CD14-positive monocyte (primary cell): ENCODE measurements around the gene IGBP1. TPM values are rescaled to one million over a fixed set of nuclear protein-coding genes. Genes with fewer than 3 reads are reported as not detected.

Experiments used
- DNase-seq, 3 donors: peaks; one replicate each; pipeline ENCODE4 v3.0.0-alpha.2; 2011 to 2022
- H2AFZ ChIP-seq: 2 replicates; pipeline ENCODE4 v1.6.0; 2012; ENCODE audit warnings: mild to moderate bottlenecking, low read depth, low read length, inconsistent platforms; ENCODE audit not compliant: insufficient read depth, poor library complexity, severe bottlenecking
- H3K27ac ChIP-seq, 2 donors: 1 replicate in 1 of 2; 2 replicates in 1 of 2; pipeline ENCODE4 v1.5.1; 2012 to 2013; ENCODE audit warnings: low read length in 2 of 2, control low read depth in 1 of 2, inconsistent platforms in 1 of 2, low read depth in 1 of 2, mild to moderate bottlenecking in 1 of 2
- H3K27me3 ChIP-seq, 2 donors: one replicate each; pipeline versions ENCODE4 v1.6.0 to v1.6.1; 2011 to 2013; ENCODE audit warnings: low read length in 2 of 2; ENCODE audit not compliant: control insufficient read depth in 2 of 2, insufficient read depth in 2 of 2
- H3K36me3 ChIP-seq, 2 donors: replicated peaks in 1 of 2; 1 replicate in 1 of 2; 2 replicates in 1 of 2; pipeline versions ENCODE4 v1.5.1 to v1.6.1; 2012 to 2013; ENCODE audit warnings: low read length in 2 of 2, control low read depth in 1 of 2, inconsistent platforms in 1 of 2, mild to moderate bottlenecking in 1 of 2; ENCODE audit not compliant: insufficient read depth in 2 of 2, control insufficient read depth in 1 of 2
- H3K4me1 ChIP-seq, 2 donors: 1 replicate in 1 of 2; 2 replicates in 1 of 2; pipeline versions ENCODE4 v1.5.1 to v1.6.1; 2012 to 2013; ENCODE audit warnings: low read length in 2 of 2, control low read depth in 1 of 2, inconsistent platforms in 1 of 2, mild to moderate bottlenecking in 1 of 2, moderate library complexity in 1 of 2; ENCODE audit not compliant: insufficient read depth in 2 of 2, control insufficient read depth in 1 of 2
- H3K4me2 ChIP-seq: replicated peaks from 2 replicates; pipeline ENCODE3; 2012; ENCODE audit warnings: low read length, moderate library complexity, mild to moderate bottlenecking; ENCODE audit not compliant: poor library complexity, severe bottlenecking; ENCODE audit errors: extremely low read depth
- H3K4me3 ChIP-seq, 3 experiments: fragments of 200-600 bp in 1 of 3; sonication (generic) in 1 of 3; replicated peaks in 1 of 3; 1 replicate in 2 of 3; 2 replicates in 1 of 3; pipeline ENCODE4 v1.5.1; 2011 to 2013; ENCODE audit warnings: low read length in 3 of 3, mild to moderate bottlenecking in 3 of 3, control low read depth in 2 of 3, low read depth in 2 of 3, inconsistent platforms in 1 of 3, moderate library complexity in 1 of 3
- H3K79me2 ChIP-seq: 2 replicates; pipeline ENCODE4 v1.6.0; 2012; ENCODE audit warnings: mild to moderate bottlenecking, control low read depth, inconsistent platforms, low read length, moderate library complexity; ENCODE audit not compliant: insufficient read depth
- H3K9ac ChIP-seq: 2 replicates; pipeline ENCODE4 v1.6.0; 2017; ENCODE audit warnings: low read length, mild to moderate bottlenecking; ENCODE audit not compliant: insufficient read depth, poor library complexity, severe bottlenecking
- H3K9me3 ChIP-seq, 2 donors: replicated peaks in 1 of 2; 1 replicate in 1 of 2; 2 replicates in 1 of 2; pipeline versions ENCODE4 v1.5.1 to v1.6.1; 2012 to 2013; ENCODE audit warnings: low read length in 2 of 2, control low read depth in 1 of 2; ENCODE audit not compliant: control insufficient read depth in 1 of 2, insufficient read depth in 1 of 2
- H4K20me1 ChIP-seq: 2 replicates; pipeline ENCODE4 v1.6.0; 2012; ENCODE audit warnings: mild to moderate bottlenecking, low read length, control low read depth, moderate library complexity; ENCODE audit not compliant: insufficient read depth
- H3K27ac Mint-ChIP-seq, 7 donors: one replicate each; pipeline ENCODE4 v1.8.0; 2020; ENCODE audit warnings: mild to moderate bottlenecking in 7 of 7, mixed read lengths in 7 of 7, moderate library complexity in 6 of 7, inconsistent platforms in 2 of 7
- H3K27me3 Mint-ChIP-seq, 3 donors: one replicate each; pipeline ENCODE4 v1.8.0; 2021 to 2022; ENCODE audit warnings: low read depth in 3 of 3, mild to moderate bottlenecking in 3 of 3, mixed read lengths in 3 of 3, moderate library complexity in 3 of 3, inconsistent platforms in 1 of 3
- H3K36me3 Mint-ChIP-seq, 2 donors: one replicate each; pipeline ENCODE4 v1.8.0; 2020; ENCODE audit warnings: mixed read lengths in 2 of 2, inconsistent platforms in 1 of 2, mild to moderate bottlenecking in 1 of 2
- H3K4me1 Mint-ChIP-seq: one replicate; pipeline ENCODE4 v1.8.0; 2020; ENCODE audit warnings: mild to moderate bottlenecking, mixed read lengths
- H3K4me3 Mint-ChIP-seq, 2 donors: one replicate each; pipeline ENCODE4 v1.8.0; 2020; ENCODE audit warnings: mild to moderate bottlenecking in 2 of 2, mixed read lengths in 2 of 2, moderate library complexity in 1 of 2
- H3K9me3 Mint-ChIP-seq, 7 donors: one replicate each; pipeline ENCODE4 v1.8.0; 2020 to 2022; ENCODE audit warnings: mixed read lengths in 7 of 7, mild to moderate bottlenecking in 6 of 7, moderate library complexity in 6 of 7, inconsistent platforms in 2 of 7
- WGBS: methylation state at CpG from one replicate; pipeline ENCODE4 v1.1.5; 2013; ENCODE audit warnings: missing lambda C conversion rate; ENCODE audit not compliant: insufficient coverage; 5-methylcytosine and 5-hydroxymethylcytosine counted together
- intact Hi-C, 2 donors: fragments of 100-400 bp; cut with micrococcal nuclease; formaldehyde crosslinking; loops; one replicate each; pipeline versions ENCODE4 v1.15.0 to v1.15.1; 2023
- polyA plus RNA-seq, 3 donors: library from polyadenylated mRNA; depleted of rRNA in 1 of 3; unstranded in 2 of 3; stranded (reverse) in 1 of 3; fragments of 300-500 nt in 2 of 3; fragments of >200 nt in 1 of 3; fragmentation: Illumina TruSeq in 2 of 3; gene quantifications; 1 replicate in 2 of 3; 2 replicates in 1 of 3; pipeline ENCODE4 v1.2.3, GENCODE V29; 2012 to 2021
- TF ChIP-seq, protein P1 (sequence below): fragments of 200-600 bp; IDR thresholded peaks from one replicate; pipeline ENCODE4 v1.8.0; 2022; ENCODE audit warnings: antibody characterized with exemption, mild to moderate bottlenecking

The IGBP1 gene
- polyA plus RNA-seq, 3 donors = 55.7 to 60.4 (median 56.8) TPM

DNA sequence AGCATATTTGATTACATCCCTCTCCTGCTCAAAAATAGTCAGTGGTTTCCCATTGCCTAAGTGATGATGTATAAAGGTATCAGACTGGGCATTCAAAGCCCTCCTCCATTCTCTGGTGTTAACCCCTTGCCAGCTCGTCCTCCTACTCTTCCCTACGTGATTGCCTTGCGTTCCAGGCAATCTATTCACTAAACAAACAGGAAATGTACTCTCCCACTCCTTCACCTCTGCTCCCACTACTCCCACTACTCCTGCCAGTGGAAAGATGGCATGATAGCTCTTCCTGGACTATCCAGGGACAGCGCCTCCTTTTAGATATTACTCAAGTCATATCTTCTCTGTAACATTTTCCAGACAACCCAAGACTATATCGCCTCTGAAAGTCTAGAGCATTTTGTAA lies 49.8 kb downstream of the IGBP1 start:
- intact Hi-C loops = no loop called here
- Histone ChIP-seq H3K27ac (no peak overlapping the region), H3K4me2 (no peak overlapping the region), H3K27me3 (no peaks in the 10 kb centered on the region), H3K79me2 (no peaks in the 10 kb centered on the region), H3K4me1 (no peaks in the 10 kb centered on the region), H3K9me3 (no peaks in the 10 kb centered on the region), H4K20me1 (no peaks in the 10 kb centered on the region), H2AFZ (no peak overlapping the region), H3K4me3 (no peak overlapping the region), H3K36me3 (no peaks in the 10 kb centered on the region), H3K9ac (no peak overlapping the region)
- peaks cover 0 to 6% (median 0%) of the 10 kb centered on the region in 7 donors for H3K9me3 Mint-ChIP-seq
- no peak overlapping the region for H3K27ac Mint-ChIP-seq
- no peaks in the 10 kb centered on the region for H3K4me1 Mint-ChIP-seq
- TF ChIP-seq, protein P1, sequence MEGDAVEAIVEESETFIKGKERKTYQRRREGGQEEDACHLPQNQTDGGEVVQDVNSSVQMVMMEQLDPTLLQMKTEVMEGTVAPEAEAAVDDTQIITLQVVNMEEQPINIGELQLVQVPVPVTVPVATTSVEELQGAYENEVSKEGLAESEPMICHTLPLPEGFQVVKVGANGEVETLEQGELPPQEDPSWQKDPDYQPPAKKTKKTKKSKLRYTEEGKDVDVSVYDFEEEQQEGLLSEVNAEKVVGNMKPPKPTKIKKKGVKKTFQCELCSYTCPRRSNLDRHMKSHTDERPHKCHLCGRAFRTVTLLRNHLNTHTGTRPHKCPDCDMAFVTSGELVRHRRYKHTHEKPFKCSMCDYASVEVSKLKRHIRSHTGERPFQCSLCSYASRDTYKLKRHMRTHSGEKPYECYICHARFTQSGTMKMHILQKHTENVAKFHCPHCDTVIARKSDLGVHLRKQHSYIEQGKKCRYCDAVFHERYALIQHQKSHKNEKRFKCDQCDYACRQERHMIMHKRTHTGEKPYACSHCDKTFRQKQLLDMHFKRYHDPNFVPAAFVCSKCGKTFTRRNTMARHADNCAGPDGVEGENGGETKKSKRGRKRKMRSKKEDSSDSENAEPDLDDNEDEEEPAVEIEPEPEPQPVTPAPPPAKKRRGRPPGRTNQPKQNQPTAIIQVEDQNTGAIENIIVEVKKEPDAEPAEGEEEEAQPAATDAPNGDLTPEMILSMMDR = no peak
- peaks cover 0 to 8% (median 5%) of the 10 kb centered on the region in 3 donors for H3K27me3 Mint-ChIP-seq
- no peak overlapping the region for H3K4me3 Mint-ChIP-seq
- no peak for DNase-seq
- WGBS = no CpG with 5 or more reads among the region's 5 CpGs
- no peaks in the 10 kb centered on the region for H3K36me3 Mint-ChIP-seq

DNA sequence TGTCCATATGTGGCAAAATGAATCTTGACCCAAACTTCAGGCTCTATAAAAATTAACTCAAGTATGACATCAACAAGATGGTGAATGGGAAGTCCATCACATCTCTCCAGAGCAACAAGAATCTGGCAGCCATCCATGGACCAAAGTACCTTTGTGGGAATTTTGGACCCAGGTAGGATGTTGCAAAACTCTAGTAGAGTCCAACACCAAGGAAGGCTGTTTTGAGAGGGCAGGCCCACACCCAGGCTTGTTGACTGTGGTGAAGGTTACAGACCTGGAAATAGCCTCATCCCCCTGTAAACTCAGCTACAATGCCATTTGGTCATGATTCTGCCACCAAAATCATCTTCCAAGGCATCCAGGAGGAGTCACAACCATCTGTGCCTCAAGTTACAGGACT lies 57.0 kb downstream of the IGBP1 start:
- Mint-ChIP-seq H3K4me1 (no peaks in the 10 kb centered on the region), H3K36me3 (no peaks in the 10 kb centered on the region), H3K27ac (no peak overlapping the region), H3K27me3 (peaks cover 0 to 2% (median 0%) of the 10 kb centered on the region in 3 donors), H3K4me3 (no peak overlapping the region), H3K9me3 (peaks cover 3 to 13% (median 6%) of the 10 kb centered on the region in 7 donors)
- TF ChIP-seq, protein P1 = no peak
- no peaks in the 10 kb centered on the region for H3K4me1 ChIP-seq
- no peak overlapping the region for H3K9ac ChIP-seq
- H3K4me2 ChIP-seq = no peak overlapping the region
- H3K27me3 ChIP-seq = no peaks in the 10 kb centered on the region
- no peak overlapping the region for H3K27ac ChIP-seq
- no peak overlapping the region for H2AFZ ChIP-seq
- H4K20me1 ChIP-seq = no peaks in the 10 kb centered on the region
- no peak overlapping the region for H3K4me3 ChIP-seq
- intact Hi-C loops = no loop called here
- no peak for DNase-seq
- peaks cover 0 to 6% of the 10 kb centered on the region in 2 donors for H3K9me3 ChIP-seq
- H3K79me2 ChIP-seq = no peaks in the 10 kb centered on the region
- H3K36me3 ChIP-seq = no peaks in the 10 kb centered on the region
